GM10266 (cell line): ENCODE data around the gene SDK1.

Experiments
- DNase-seq: peaks from one replicate; pipeline ENCODE4 v3.0.0; 2012; ENCODE audit errors: extremely low spot score
- CTCF ChIP-seq: IDR thresholded peaks from 2 replicates; pipeline ENCODE4 v1.5.1; 2012; ENCODE audit warnings: mild to moderate bottlenecking, low read depth; ENCODE audit not compliant: control insufficient read depth, insufficient read depth; ENCODE audit errors: missing control alignments

SDK1 gene

GRCh38 chr7:4057289-4057616, 756.2 kb downstream of the SDK1 start:
- no peak for DNase-seq
- TF ChIP-seq CTCF = no peak

- no peak for TF ChIP-seq CTCF
- no peak for DNase-seq
Observed at GRCh38 chr7:4058158-4058557, 757.1 kb downstream of the SDK1 start.

GRCh38 chr7:4065190-4065589, 764.1 kb downstream of the SDK1 start:
- no peak for TF ChIP-seq CTCF
- DNase-seq = no peak

GRCh38 chr7:4066206-4066605, 765.2 kb downstream of the SDK1 start:
- no peak for TF ChIP-seq CTCF
- no peak for DNase-seq

- no peak for TF ChIP-seq CTCF
- DNase-seq = no peak
Observed at GRCh38 chr7:4066626-4067475, 765.8 kb downstream of the SDK1 start.

- no peak for TF ChIP-seq CTCF
Observed at GRCh38 chr7:4067476-4067760, 766.4 kb downstream of the SDK1 start.

GRCh38 chr7:4067874-4068273, 766.8 kb downstream of the SDK1 start:
- TF ChIP-seq CTCF = no peak
- no peak for DNase-seq

More at GRCh38 chr7:4067476-4067760, 766.4 kb downstream of the SDK1 start:
- no peak for DNase-seq
